ENCODE data around the gene VWA7.

DNA sequence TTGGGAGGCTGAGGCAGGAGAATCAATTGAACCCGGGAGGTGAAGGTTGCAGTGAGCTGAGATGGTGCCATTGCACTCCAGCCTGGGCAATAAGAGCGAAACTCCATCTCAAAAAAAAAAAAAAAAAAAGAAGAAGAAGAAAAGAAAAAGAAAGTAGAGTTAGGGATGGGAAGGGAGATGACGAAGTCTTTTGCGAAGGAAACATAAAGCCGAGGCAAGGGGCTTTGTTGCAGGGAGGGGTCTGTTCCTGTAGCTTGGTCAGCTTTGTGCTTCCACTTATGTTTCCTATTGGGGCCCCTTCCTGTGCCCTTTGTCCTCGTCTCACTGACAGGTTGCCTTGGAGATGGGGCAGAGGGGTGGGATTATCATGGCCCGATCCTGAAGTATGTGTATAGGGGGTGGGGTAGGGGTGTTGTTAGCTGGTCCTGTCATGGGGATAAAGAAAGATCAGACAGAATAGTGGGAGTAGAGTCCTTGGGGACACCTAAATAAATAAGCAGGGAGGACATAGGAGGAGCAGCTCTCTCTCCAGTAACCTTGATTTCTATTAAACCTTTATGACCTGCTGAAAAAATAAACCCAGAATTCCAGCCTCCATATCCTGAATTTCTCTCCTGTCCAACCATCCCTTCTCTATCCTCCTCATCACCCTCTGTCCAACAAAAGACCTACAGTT, 39.7 kb downstream of the VWA7 start:
- no peak; the same call in 1 of the 2 replicates for TF ChIP-seq MYC (IDR thresholded peaks at IDR 0.05; ENCODE audit: low read depth, low read length)
- TF ChIP-seq, protein P1, sequence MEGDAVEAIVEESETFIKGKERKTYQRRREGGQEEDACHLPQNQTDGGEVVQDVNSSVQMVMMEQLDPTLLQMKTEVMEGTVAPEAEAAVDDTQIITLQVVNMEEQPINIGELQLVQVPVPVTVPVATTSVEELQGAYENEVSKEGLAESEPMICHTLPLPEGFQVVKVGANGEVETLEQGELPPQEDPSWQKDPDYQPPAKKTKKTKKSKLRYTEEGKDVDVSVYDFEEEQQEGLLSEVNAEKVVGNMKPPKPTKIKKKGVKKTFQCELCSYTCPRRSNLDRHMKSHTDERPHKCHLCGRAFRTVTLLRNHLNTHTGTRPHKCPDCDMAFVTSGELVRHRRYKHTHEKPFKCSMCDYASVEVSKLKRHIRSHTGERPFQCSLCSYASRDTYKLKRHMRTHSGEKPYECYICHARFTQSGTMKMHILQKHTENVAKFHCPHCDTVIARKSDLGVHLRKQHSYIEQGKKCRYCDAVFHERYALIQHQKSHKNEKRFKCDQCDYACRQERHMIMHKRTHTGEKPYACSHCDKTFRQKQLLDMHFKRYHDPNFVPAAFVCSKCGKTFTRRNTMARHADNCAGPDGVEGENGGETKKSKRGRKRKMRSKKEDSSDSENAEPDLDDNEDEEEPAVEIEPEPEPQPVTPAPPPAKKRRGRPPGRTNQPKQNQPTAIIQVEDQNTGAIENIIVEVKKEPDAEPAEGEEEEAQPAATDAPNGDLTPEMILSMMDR (IDR thresholded peaks at IDR 0.05; ENCODE audit: low read depth, low read length): no peak
- no peak for TF ChIP-seq POLR2A (IDR thresholded peaks at IDR 0.05; ENCODE audit: extremely low read depth, insufficient read length)
- TF ChIP-seq, protein P2, sequence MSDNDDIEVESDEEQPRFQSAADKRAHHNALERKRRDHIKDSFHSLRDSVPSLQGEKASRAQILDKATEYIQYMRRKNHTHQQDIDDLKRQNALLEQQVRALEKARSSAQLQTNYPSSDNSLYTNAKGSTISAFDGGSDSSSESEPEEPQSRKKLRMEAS (IDR thresholded peaks at IDR 0.05; ENCODE audit: low read depth, low read length): no peak
